Vagina (tissue), 2 donors: Measurements from ENCODE around the gene ADGRG7.

Experiments used
- POLR2AphosphoS5 ChIP-seq, 2 donors: sonication (generic); formaldehyde crosslinking; IDR thresholded peaks; one replicate each; pipeline ENCODE4 v1.9.0; 2017; ENCODE audit warnings: antibody characterized with exemption in 2 of 2, mild to moderate bottlenecking in 2 of 2, low read depth in 1 of 2; ENCODE audit not compliant: insufficient read depth in 1 of 2
- TF ChIP-seq, protein P1 (sequence below), 3 experiments: fragments of 450-650 bp in 2 of 3; fragments of 200-600 bp in 1 of 3; sonication (generic) in 1 of 3; IDR thresholded peaks; one replicate each; pipeline ENCODE4 v1.5.1; 2017 to 2019; ENCODE audit warnings: antibody characterized with exemption in 3 of 3, mild to moderate bottlenecking in 2 of 3, moderate library complexity in 2 of 3

DNA sequence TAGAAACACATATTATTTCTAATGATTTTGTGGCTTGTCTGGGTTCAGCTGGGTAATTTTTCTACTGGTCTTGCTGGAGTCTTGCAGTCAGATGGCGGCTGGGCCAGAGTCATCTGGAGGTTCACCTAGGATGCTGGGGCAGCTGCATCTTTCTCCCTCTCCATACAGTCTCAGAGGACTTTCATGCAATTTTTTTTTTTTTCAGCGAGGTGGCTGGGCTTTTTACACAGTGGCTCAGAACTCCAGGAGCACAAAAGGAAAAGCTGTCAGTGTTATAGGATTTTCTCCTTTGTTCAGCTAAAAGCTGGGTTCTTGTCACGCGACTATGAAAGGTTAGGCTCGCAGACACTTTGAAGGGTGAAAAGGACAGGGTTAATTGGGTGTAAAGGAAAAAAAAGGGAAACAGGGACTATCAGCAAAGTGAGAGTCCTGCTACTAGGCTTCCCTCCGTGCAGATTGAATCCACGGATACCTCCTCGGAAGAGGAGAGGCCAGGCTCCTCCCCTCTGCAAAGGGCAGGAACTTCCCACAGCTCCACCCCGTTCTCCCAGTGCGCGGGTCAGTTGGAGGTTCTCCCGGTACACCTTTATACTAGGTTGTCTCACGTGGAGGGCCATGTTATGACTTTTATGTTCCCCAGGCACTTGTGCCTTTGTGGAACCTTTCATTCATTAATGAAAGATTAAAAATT is 44.3 kb downstream of the ADGRG7 start:
- TF ChIP-seq POLR2AphosphoS5 (IDR thresholded peaks at IDR 0.05; ENCODE audit: insufficient read depth in 1 of 2, low read depth in 1 of 2): no peak
- TF ChIP-seq, protein P1, sequence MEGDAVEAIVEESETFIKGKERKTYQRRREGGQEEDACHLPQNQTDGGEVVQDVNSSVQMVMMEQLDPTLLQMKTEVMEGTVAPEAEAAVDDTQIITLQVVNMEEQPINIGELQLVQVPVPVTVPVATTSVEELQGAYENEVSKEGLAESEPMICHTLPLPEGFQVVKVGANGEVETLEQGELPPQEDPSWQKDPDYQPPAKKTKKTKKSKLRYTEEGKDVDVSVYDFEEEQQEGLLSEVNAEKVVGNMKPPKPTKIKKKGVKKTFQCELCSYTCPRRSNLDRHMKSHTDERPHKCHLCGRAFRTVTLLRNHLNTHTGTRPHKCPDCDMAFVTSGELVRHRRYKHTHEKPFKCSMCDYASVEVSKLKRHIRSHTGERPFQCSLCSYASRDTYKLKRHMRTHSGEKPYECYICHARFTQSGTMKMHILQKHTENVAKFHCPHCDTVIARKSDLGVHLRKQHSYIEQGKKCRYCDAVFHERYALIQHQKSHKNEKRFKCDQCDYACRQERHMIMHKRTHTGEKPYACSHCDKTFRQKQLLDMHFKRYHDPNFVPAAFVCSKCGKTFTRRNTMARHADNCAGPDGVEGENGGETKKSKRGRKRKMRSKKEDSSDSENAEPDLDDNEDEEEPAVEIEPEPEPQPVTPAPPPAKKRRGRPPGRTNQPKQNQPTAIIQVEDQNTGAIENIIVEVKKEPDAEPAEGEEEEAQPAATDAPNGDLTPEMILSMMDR (IDR thresholded peaks at IDR 0.05): no peak
